ENCODE data around the gene ZFR2. TPM values are rescaled to one million over a fixed set of nuclear protein-coding genes. Genes with fewer than 3 reads are reported as not detected.

The ZFR2 gene
- total RNA-seq, 2 donors from 2014 or later = not detected

GRCh38 chr19:3835055-3835435, 33.8 kb downstream of the ZFR2 start:
- TF ChIP-seq CTCF (IDR thresholded peaks at IDR 0.05) = no peak
- no peaks in the 10 kb centered on the region for H3K36me3 ChIP-seq
- no peak overlapping the region for H3K4me3 ChIP-seq
- intact Hi-C loops (cut with DNase I) = no loop called here
- no peaks in the 10 kb centered on the region for H3K9me3 ChIP-seq
- H3K9ac ChIP-seq (ENCODE audit: low read depth in 2 of 2, low read length in 2 of 2) = no peak overlapping the region
- H3K4me1 ChIP-seq = no peaks in the 10 kb centered on the region
- H3K27me3 ChIP-seq = no peaks in the 10 kb centered on the region
- H3K27ac ChIP-seq = no peak overlapping the region
- no peak for DNase-seq

GRCh38 chr19:3834349-3835054, 34.3 kb downstream of the ZFR2 start:
- H3K9me3 ChIP-seq = no peaks in the 10 kb centered on the region
- TF ChIP-seq CTCF (IDR thresholded peaks at IDR 0.05) = no peak
- intact Hi-C loops (cut with DNase I) = no loop called here
- no peaks in the 10 kb centered on the region for H3K27me3 ChIP-seq
- H3K4me1 ChIP-seq = no peaks in the 10 kb centered on the region
- no peak overlapping the region for H3K9ac ChIP-seq (ENCODE audit: low read depth in 2 of 2, low read length in 2 of 2)
- H3K4me3 ChIP-seq = no peak overlapping the region
- no peak for DNase-seq
- H3K36me3 ChIP-seq = no peaks in the 10 kb centered on the region
- no peak overlapping the region for H3K27ac ChIP-seq

GRCh38 chr19:3833578-3834348, 35.1 kb downstream of the ZFR2 start:
- Histone ChIP-seq H3K9me3 (no peaks in the 10 kb centered on the region), H3K4me1 (no peaks in the 10 kb centered on the region), H3K27me3 (no peaks in the 10 kb centered on the region), H3K36me3 (no peaks in the 10 kb centered on the region), H3K4me3 (no peak overlapping the region), H3K9ac (ENCODE audit: low read depth in 2 of 2, low read length in 2 of 2) (no peak overlapping the region), H3K27ac (no peak overlapping the region)
- no peak for DNase-seq
- intact Hi-C loops (cut with DNase I) = no loop called here
- TF ChIP-seq CTCF (IDR thresholded peaks at IDR 0.05) = no peak

GRCh38 chr19:3832001-3832400, 36.8 kb downstream of the ZFR2 start:
- TF ChIP-seq CTCF (IDR thresholded peaks at IDR 0.05) = no peak
- Histone ChIP-seq H3K9me3 (no peaks in the 10 kb centered on the region), H3K4me3 (no peak overlapping the region), H3K9ac (ENCODE audit: low read depth in 2 of 2, low read length in 2 of 2) (no peak overlapping the region), H3K36me3 (no peaks in the 10 kb centered on the region), H3K27ac (no peak overlapping the region), H3K4me1 (no peaks in the 10 kb centered on the region), H3K27me3 (no peaks in the 10 kb centered on the region)
- DNase-seq = no peak
- intact Hi-C loops (cut with DNase I) = no loop called here

- H3K4me1 ChIP-seq = no peaks in the 10 kb centered on the region
- no peaks in the 10 kb centered on the region for H3K36me3 ChIP-seq
- intact Hi-C loops (cut with DNase I) = no loop called here
- TF ChIP-seq CTCF (IDR thresholded peaks at IDR 0.05) = no peak
- no peak for DNase-seq
- H3K27me3 ChIP-seq = no peaks in the 10 kb centered on the region
- no peak overlapping the region for H3K27ac ChIP-seq
- H3K4me3 ChIP-seq = no peak overlapping the region
- no peak overlapping the region for H3K9ac ChIP-seq (ENCODE audit: low read depth in 2 of 2, low read length in 2 of 2)
- no peaks in the 10 kb centered on the region for H3K9me3 ChIP-seq
Observed at GRCh38 chr19:3831601-3832000, 37.2 kb downstream of the ZFR2 start.
